Midbrain (tissue), 1 donor: ENCODE measurements around the gene DENND1A.

ENCODE experiments used
- DNase-seq: peaks from one replicate; lab custom pipeline; 2025; lab: John Stamatoyannopoulos, UW

The DENND1A gene

DNA sequence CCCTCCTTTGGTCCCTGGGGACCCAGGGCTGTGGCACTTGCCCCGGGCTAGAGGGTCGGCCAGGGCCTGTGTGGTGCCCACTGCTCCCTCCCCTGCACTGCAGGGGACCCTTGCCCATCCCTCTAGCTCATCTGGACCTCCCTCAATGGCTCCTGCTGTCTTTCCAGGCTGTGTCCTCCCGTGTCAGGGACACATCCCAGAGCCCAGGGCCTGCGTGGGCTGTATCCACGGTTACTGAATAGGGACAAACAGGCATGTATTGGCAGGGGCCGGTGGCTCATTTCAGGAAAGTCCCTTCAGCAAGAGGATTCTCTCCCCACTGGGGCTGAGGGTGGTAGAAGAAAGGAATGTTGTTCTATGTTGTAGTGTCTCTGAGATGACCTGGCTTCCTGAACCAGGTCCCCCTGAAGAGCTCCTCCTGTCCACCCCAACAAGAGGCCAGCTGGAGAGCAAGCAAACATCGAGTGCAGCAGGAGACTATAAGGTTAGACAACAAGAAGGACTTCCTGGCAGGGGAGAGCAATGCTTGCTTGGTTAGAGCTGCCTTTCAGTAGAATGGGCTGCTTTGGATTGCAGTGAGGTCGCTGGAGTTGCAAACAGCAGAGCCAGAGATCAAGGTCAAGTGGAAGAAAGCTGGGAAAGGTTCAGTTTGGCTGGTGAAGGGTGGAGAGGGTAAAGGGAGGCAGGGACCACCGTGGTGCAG, 575.0 kb downstream of the DENND1A start:
- DNase-seq, result peak; percentile 38

GRCh38 chr9:123353984-123354591, 575.8 kb downstream of the DENND1A start:
- peak; percentile 45 for DNase-seq

GRCh38 chr9:123353041-123353440, 576.9 kb downstream of the DENND1A start:
- no peak for DNase-seq

- DNase-seq, result no peak
Measured at GRCh38 chr9:123350590-123351310, 579.2 kb downstream of the DENND1A start.

GRCh38 chr9:123349691-123350480, 580.0 kb downstream of the DENND1A start:
- DNase-seq, result peak; percentile 53

DNA sequence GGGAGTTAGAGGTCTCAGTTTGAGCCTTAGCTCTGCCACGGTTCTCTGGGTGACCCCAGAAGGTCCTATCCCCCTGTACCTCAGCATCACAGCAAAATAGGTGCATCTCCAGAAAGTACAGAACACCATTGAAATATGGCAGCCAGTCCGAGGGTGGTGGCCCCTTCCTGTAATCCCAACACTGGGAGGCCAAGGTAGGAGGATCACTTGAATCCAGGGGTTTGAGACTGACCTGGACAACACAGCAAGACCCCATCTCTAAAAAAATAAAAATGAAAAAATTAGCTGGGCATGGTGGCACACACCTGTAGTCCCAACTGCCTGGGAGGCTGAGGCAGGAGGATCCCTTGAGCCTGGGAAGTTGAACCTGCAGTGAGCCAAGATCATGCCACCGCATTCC, 580.9 kb downstream of the DENND1A start:
- no peak for DNase-seq

GRCh38 chr9:123348317-123348992, 581.5 kb downstream of the DENND1A start:
- no peak for DNase-seq

DNA sequence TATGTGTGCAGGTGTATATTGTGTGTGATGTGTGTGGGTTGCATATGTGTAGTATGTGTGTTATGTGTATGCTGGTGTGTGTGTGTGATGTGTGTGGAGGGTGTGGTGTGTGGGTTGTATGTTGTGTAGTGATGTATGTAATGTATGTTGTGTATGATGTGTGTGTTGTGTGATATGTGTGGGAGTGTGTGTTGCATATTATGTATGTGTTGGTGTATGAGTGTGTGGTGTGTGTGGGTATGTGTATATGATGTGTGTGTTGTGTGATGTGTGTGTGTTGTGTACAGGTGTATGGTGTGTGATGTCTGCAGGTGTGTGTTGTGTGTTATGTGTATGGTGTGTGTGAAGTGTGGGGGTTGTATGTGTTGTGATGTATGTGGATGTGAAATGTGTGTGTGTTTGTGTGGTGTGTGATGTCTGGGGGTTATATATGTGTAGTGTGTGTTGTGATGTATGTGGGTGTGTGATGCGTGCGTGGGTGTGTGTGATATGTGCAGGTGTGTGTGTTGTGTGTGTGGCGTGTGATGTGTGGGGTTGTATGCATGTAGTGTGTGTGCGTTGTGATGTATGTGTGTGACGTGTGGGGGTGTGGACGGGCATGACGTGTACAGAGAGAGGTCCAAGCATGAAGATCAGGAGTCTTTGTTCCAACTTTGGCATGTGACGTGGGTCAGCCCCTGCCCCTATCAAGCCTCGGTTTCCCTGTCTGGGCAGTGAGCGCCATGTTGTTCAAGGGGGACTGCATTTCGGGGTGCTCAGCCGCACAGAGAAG, 582.5 kb downstream of the DENND1A start:
- no peak for DNase-seq

DNA sequence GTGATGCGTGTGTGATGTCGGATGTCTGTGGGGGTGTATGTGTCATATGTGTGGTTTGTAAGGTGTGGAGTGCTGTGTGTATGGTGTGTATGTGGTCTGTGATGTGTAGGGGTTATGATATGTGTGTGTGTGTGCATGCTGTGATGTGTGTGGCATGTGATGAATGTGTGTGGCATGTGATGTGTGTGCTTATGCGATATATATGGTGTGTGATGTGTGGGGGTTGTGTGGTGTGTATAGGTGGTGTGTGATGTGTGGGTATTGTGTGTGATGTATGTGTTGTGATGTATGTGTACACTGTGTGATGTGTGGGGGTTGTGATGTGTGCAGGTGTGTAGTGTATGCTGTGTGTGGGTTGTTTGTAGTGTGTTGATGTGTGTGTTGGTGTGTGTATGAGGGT, 583.1 kb downstream of the DENND1A start:
- DNase-seq, result no peak

GRCh38 chr9:123346026-123346425, 583.9 kb downstream of the DENND1A start:
- DNase-seq, result no peak

DNA sequence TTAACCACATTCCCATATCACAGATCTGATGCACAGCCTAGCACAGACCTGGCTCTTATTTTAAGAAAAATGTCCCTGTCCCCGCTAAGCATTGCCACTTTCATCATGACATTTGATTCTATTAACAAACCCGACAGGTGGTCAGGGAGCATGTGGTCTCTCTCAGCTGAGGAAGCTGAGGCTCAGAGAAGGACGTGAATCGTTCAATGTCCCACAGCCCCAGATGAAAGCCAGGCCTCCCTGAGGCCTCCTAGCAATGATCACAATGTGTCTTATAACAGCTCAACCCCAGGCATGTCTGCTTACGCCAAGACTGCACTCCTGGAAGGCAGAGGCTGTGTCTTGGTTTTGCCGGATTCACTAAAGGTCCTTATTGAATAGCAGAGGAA, 584.4 kb downstream of the DENND1A start:
- no peak for DNase-seq

DNA sequence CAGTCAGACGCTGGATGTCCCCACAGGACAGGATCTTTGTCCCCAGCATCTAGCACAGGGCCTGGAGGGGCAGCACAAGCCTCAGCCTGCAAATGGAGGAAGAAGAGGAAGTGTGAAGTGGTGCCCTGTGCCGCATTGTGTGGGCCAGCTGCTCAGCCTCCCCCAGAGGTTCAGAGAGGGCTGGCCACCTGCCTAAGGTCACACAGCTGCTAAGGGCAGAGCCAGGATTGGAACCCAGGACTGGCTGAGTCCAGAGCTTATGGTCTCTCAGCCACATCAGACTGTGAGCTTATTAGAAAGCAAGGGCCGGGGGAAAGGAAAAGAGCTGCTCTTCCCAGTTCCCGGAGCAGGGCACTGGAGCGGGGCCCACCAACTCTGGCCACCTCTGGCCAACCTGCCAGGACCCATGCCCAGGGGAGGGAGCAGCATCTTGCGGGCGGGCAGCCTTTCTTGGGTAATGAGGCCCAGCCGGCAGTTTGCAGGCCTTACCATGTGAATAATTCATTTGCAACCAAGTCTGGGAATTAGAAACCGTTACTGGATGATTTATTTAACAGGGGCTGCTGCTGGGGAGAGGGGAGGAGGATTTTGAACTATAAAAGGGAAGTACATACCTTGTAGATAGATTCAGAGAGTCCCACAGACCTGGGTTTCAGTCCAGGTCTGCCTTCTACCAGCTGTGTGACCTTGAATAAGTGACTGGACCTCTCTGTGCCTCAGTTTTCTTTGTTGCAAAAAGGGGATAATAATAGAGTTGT, 585.6 kb downstream of the DENND1A start:
- DNase-seq, result no peak

DNA sequence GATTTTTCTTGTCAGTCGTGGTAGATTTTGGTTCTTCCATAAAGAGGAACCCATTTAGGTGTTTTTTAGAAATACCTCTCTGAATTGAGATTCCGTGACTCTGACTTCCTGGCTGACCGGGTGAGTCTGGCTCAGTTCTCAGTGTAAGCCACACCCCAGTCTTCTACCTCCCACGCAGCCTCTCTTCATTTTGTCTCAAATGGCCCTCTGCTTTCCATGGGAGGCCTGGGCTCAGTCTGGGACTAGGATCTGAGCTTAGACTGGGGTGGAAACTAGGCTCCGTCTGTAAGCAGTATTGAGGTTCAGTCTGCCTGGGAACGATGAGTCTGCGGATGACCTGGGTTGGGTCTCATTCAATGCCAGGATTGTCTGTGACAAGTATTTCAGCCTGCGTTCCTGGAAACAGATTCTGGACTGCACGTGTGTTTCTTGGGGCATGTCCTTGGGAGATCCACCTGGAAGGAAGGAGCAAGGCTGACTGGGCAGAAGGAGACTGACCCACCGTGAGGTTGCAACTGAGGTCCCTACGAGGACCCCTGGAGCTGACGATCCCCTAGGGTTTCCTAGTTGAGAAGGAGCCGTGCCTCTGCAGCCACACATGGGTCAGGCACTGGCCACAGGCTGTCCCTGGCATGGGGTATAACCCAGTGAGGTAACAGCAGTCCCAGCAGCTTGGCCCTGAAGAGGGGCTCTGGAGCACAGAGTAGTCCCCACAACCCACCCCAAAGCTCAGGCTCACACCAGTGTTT, 586.3 kb downstream of the DENND1A start:
- no peak for DNase-seq

GRCh38 chr9:123342247-123342646, 587.7 kb downstream of the DENND1A start:
- no peak for DNase-seq

DNA sequence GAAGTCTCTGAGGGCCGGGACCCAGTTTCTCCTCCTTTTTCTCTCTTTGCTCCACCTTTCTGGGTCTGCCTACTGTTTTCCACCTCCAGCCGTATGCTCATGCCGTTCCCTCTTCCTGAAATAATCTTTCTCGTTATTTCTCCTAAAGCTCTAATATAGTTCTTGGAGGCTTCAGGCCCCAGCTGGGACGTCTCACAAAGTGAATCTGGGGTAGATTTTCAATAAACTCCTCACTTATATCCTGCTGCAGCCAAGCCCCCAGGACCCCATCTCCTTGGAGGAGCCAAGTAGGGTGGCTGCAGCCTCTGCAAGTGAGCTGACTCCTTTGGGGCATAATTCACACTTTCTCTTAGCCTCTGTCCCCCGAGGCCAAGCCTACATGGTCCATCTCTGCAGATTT, 588.1 kb downstream of the DENND1A start:
- DNase-seq, result no peak

DNA sequence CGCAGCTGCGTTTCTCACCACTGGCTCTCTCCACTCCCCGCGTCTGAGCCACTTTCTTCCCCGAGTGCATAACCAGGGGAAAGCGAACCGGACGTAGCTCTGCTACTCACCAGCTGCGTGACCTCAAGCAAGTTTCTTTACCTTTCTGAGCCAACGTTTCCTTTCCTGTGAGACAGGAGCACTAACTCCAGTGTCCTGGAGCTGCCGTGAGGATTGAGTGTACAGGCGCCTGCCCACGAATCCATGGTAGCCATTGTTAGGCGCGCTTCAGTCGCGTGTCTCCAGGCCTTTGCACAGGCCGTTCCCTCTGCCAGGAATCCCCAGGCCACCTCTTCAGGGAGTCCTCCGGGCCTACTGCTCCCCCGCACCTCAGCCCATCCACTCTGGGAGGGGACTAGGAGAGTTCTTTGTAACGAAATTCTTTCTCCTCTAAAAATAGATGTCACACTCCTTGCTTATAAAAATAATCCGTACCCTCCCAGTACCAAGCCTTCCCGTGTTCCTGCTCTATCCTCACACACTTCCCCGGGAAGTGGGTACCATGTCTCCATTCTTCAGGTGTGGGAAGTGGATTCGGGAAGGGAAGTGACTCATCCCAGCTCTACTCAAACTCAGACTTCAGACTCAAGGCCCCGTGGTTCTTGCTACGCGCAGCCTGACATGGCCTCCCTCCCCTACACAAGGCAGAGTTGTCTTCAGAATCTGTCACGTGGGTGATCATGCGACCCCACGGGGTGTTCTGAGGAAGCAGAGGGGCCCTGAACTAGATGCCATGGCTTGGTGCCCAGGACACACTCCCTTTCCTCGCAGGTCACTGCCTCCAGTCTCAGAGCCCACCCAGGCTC, 590.0 kb downstream of the DENND1A start:
- no peak for DNase-seq

GRCh38 chr9:123338710-123339665, 590.9 kb downstream of the DENND1A start:
- DNase-seq, result no peak
